GM21526 (cell line): ENCODE data around the gene POPDC3.
"Not testable (repeated sequence)": the region's sequence is repeated elsewhere in the genome, so short reads cannot be mapped to it uniquely, and the experiment has no call there.

Source experiments
- ATAC-seq: cut with Tn5 transposase; IDR thresholded peaks from one replicate; pipeline ENCODE4 v1.9.1; 2021; ENCODE audit warnings: moderate library complexity; ENCODE audit not compliant: unreplicated experiment, low FRiP score

Gene POPDC3

GRCh38 chr6:105179244-105180065 is at the start of gene POPDC3:
Gene POPDC3 (minus strand): TSS chr6:105180014. CDS start chr6:105161909, 18,105 bp downstream.
- ATAC-seq: no peak

GRCh38 chr6:105227295-105227767 is 47.5 kb upstream of the POPDC3 start:
- ATAC-seq: no peak

GRCh38 chr6:105226598-105227294 is 46.9 kb upstream of the POPDC3 start:
- ATAC-seq: no peak

- ATAC-seq: no peak
Measured at GRCh38 chr6:105223242-105223641, 43.4 kb upstream of the POPDC3 start.

GRCh38 chr6:105221219-105221618 is 41.4 kb upstream of the POPDC3 start:
- ATAC-seq: not testable (repeated sequence)

GRCh38 chr6:105220186-105220585 is 40.4 kb upstream of the POPDC3 start:
- ATAC-seq: no peak

- ATAC-seq: not testable (repeated sequence)
Measured at GRCh38 chr6:105219218-105219617, 39.4 kb upstream of the POPDC3 start.

- no peak for ATAC-seq
Measured at GRCh38 chr6:105215506-105215905, 35.7 kb upstream of the POPDC3 start.

- ATAC-seq: no peak
Measured at GRCh38 chr6:105214668-105215067, 34.9 kb upstream of the POPDC3 start.

GRCh38 chr6:105213272-105213671 is 33.5 kb upstream of the POPDC3 start:
- no peak for ATAC-seq

- ATAC-seq: no peak
Measured at GRCh38 chr6:105212587-105212986, 32.8 kb upstream of the POPDC3 start.

- no peak for ATAC-seq
Measured at GRCh38 chr6:105211831-105212230, 32.0 kb upstream of the POPDC3 start.

GRCh38 chr6:105210932-105211531 is 31.2 kb upstream of the POPDC3 start:
- no peak for ATAC-seq

GRCh38 chr6:105209950-105210706 is 30.3 kb upstream of the POPDC3 start:
- ATAC-seq: no peak

GRCh38 chr6:105207524-105208269 is 27.9 kb upstream of the POPDC3 start:
- no peak for ATAC-seq

GRCh38 chr6:105204768-105205167 is 25.0 kb upstream of the POPDC3 start:
- ATAC-seq: no peak

- no peak for ATAC-seq
Measured at GRCh38 chr6:105204331-105204730, 24.5 kb upstream of the POPDC3 start.

GRCh38 chr6:105202486-105202885 is 22.7 kb upstream of the POPDC3 start:
- no peak for ATAC-seq

- ATAC-seq: no peak
Measured at GRCh38 chr6:105200133-105200730, 20.4 kb upstream of the POPDC3 start.
